Gastroesophageal sphincter (tissue), 3 donors: ENCODE data around the gene PRR23E.

ENCODE experiments used
- CTCF ChIP-seq, 4 experiments: fragments of 200-600 bp in 2 of 4; fragments of 450-650 bp in 2 of 4; sonication (generic) in 1 of 4; IDR thresholded peaks; one replicate each; pipeline ENCODE4 v1.5.1; 2017 to 2019; ENCODE audit warnings: antibody characterized with exemption in 4 of 4, mild to moderate bottlenecking in 2 of 4, moderate library complexity in 2 of 4
- EP300 ChIP-seq: sonication (generic); formaldehyde crosslinking; IDR thresholded peaks from one replicate; pipeline ENCODE4 v1.6.1; 2017; ENCODE audit warnings: antibody characterized with exemption, mild to moderate bottlenecking
- POLR2A ChIP-seq, 2 donors: fragments of 450-650 bp; IDR thresholded peaks; one replicate each; pipeline ENCODE4 v1.6.1; 2017; ENCODE audit warnings: antibody characterized with exemption in 2 of 2, mild to moderate bottlenecking in 2 of 2, moderate library complexity in 1 of 2
- POLR2AphosphoS5 ChIP-seq: sonication (generic); formaldehyde crosslinking; IDR thresholded peaks from one replicate; pipeline ENCODE4 v1.6.1; 2017; ENCODE audit warnings: antibody characterized with exemption

GRCh38 chr3:127165694-127166485 lies 27.0 kb upstream of the PRR23E start:
- no peak for TF ChIP-seq CTCF (IDR thresholded peaks at IDR 0.05)
- no peak for TF ChIP-seq POLR2AphosphoS5
- TF ChIP-seq POLR2A (IDR thresholded peaks at IDR 0.05): no peak
- no peak for TF ChIP-seq EP300
